Measurements from ENCODE around the gene INVS.

The INVS gene

GRCh38 chr9:100125910-100126309 is 26.9 kb downstream of the INVS start:
- no peak overlapping the region for H3K4me3 ChIP-seq (ENCODE audit: low read depth, low read length)
- no peaks in the 10 kb centered on the region for H3K79me2 ChIP-seq
- H3K4me1 ChIP-seq: no peaks in the 10 kb centered on the region
- no peak overlapping the region for H3K9ac ChIP-seq
- no peaks in the 10 kb centered on the region for H3K36me3 ChIP-seq (ENCODE audit: control insufficient read depth, insufficient read depth, low read length)
- no peak for TF ChIP-seq CTCF (IDR thresholded peaks at IDR 0.05)
- no peak overlapping the region for H3K4me2 ChIP-seq (ENCODE audit: low read length)
- H3K27me3 ChIP-seq (ENCODE audit: control insufficient read depth, insufficient read depth, low read length): no peaks in the 10 kb centered on the region
- H3K27ac ChIP-seq: no peak overlapping the region
- no peaks in the 10 kb centered on the region for H3K9me3 ChIP-seq (ENCODE audit: control insufficient read depth, low read length)
- H2AFZ ChIP-seq: no peak overlapping the region

- Histone ChIP-seq H3K4me2 (ENCODE audit: low read length) (no peak overlapping the region), H2AFZ (no peak overlapping the region), H3K79me2 (no peaks in the 10 kb centered on the region), H3K9me3 (ENCODE audit: control insufficient read depth, low read length) (no peaks in the 10 kb centered on the region), H3K4me3 (ENCODE audit: low read depth, low read length) (no peak overlapping the region), H3K4me1 (no peaks in the 10 kb centered on the region), H3K27ac (no peak overlapping the region), H3K36me3 (ENCODE audit: control insufficient read depth, insufficient read depth, low read length) (no peaks in the 10 kb centered on the region), H3K27me3 (ENCODE audit: control insufficient read depth, insufficient read depth, low read length) (no peaks in the 10 kb centered on the region), H3K9ac (no peak overlapping the region)
- TF ChIP-seq CTCF (IDR thresholded peaks at IDR 0.05): no peak
These were observed 27.4 kb downstream of the INVS start for GRCh38 chr9:100126423-100126822.

- TF ChIP-seq CTCF (IDR thresholded peaks at IDR 0.05): no peak
- no peak overlapping the region for H3K4me2 ChIP-seq (ENCODE audit: low read length)
- H2AFZ ChIP-seq: no peak overlapping the region
- no peaks in the 10 kb centered on the region for H3K4me1 ChIP-seq
- H3K9me3 ChIP-seq (ENCODE audit: control insufficient read depth, low read length): no peaks in the 10 kb centered on the region
- no peak overlapping the region for H3K27ac ChIP-seq
- H3K36me3 ChIP-seq (ENCODE audit: control insufficient read depth, insufficient read depth, low read length): no peaks in the 10 kb centered on the region
- no peak overlapping the region for H3K4me3 ChIP-seq (ENCODE audit: low read depth, low read length)
- no peaks in the 10 kb centered on the region for H3K27me3 ChIP-seq (ENCODE audit: control insufficient read depth, insufficient read depth, low read length)
- no peak overlapping the region for H3K9ac ChIP-seq
- no peaks in the 10 kb centered on the region for H3K79me2 ChIP-seq
These were observed 30.7 kb downstream of the INVS start for GRCh38 chr9:100129772-100130171.

GRCh38 chr9:100131216-100131615 is 32.2 kb downstream of the INVS start:
- Histone ChIP-seq H3K79me2 (no peaks in the 10 kb centered on the region), H3K4me1 (no peaks in the 10 kb centered on the region), H3K27me3 (ENCODE audit: control insufficient read depth, insufficient read depth, low read length) (no peaks in the 10 kb centered on the region), H2AFZ (no peak overlapping the region), H3K9me3 (ENCODE audit: control insufficient read depth, low read length) (no peaks in the 10 kb centered on the region), H3K9ac (no peak overlapping the region), H3K36me3 (ENCODE audit: control insufficient read depth, insufficient read depth, low read length) (no peaks in the 10 kb centered on the region), H3K4me2 (ENCODE audit: low read length) (no peak overlapping the region), H3K27ac (no peak overlapping the region), H3K4me3 (ENCODE audit: low read depth, low read length) (no peak overlapping the region)
- TF ChIP-seq CTCF (IDR thresholded peaks at IDR 0.05): no peak

GRCh38 chr9:100131875-100132430 is 32.9 kb downstream of the INVS start:
- Histone ChIP-seq H3K27ac (no peak overlapping the region), H3K9me3 (ENCODE audit: control insufficient read depth, low read length) (no peaks in the 10 kb centered on the region), H3K36me3 (ENCODE audit: control insufficient read depth, insufficient read depth, low read length) (no peaks in the 10 kb centered on the region), H3K4me2 (ENCODE audit: low read length) (no peak overlapping the region), H3K4me1 (no peaks in the 10 kb centered on the region), H3K79me2 (no peaks in the 10 kb centered on the region), H3K9ac (no peak overlapping the region), H2AFZ (no peak overlapping the region), H3K4me3 (ENCODE audit: low read depth, low read length) (no peak overlapping the region), H3K27me3 (ENCODE audit: control insufficient read depth, insufficient read depth, low read length) (no peaks in the 10 kb centered on the region)
- TF ChIP-seq CTCF (IDR thresholded peaks at IDR 0.05): no peak

Measured in parathyroid adenoma (tissue), 2 donors.